ENCODE results near the gene RAB37.

DNA sequence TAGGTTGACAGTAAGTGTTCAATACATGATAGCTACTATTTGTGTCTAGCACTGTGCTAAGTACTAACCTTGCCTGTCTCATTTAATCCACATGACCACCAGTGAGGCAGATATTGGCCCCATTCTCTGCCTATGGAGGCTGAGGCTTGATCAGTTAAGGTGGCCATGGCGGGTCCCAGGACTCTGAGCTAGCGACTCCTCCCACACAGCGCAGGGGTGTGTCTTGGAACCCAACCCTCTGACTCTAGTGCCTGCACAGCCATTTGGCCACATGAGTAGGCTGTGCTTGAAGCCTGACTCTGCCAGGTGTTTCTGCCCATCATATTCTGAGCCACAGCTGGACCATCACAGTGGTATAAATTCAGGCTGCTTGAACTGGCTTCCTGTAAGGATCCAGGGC is 17.8 kb downstream of the RAB37 start:
- TF ChIP-seq, protein P1, sequence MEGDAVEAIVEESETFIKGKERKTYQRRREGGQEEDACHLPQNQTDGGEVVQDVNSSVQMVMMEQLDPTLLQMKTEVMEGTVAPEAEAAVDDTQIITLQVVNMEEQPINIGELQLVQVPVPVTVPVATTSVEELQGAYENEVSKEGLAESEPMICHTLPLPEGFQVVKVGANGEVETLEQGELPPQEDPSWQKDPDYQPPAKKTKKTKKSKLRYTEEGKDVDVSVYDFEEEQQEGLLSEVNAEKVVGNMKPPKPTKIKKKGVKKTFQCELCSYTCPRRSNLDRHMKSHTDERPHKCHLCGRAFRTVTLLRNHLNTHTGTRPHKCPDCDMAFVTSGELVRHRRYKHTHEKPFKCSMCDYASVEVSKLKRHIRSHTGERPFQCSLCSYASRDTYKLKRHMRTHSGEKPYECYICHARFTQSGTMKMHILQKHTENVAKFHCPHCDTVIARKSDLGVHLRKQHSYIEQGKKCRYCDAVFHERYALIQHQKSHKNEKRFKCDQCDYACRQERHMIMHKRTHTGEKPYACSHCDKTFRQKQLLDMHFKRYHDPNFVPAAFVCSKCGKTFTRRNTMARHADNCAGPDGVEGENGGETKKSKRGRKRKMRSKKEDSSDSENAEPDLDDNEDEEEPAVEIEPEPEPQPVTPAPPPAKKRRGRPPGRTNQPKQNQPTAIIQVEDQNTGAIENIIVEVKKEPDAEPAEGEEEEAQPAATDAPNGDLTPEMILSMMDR (IDR thresholded peaks at IDR 0.05; ENCODE audit: poor library complexity, severe bottlenecking), result no peak
- TF ChIP-seq RAD21 (conservative IDR thresholded peaks at IDR 0.05) (no peak), POLR2AphosphoS5 (IDR thresholded peaks at IDR 0.05) (no peak), EZH2 (IDR thresholded peaks at IDR 0.05; ENCODE audit: borderline replicate concordance, insufficient read depth, low read length, poor library complexity, severe bottlenecking) (no peak), EP300 (conservative IDR thresholded peaks at IDR 0.05; ENCODE audit: poor library complexity, severe bottlenecking) (no peak), TAF1 (IDR thresholded peaks at IDR 0.05; ENCODE audit: low read depth) (no peak), SMC3 (conservative IDR thresholded peaks at IDR 0.05; ENCODE audit: poor library complexity) (no peak), MXI1 (conservative IDR thresholded peaks at IDR 0.05; ENCODE audit: poor library complexity, severe bottlenecking) (no peak)
- TF ChIP-seq, protein P2, sequence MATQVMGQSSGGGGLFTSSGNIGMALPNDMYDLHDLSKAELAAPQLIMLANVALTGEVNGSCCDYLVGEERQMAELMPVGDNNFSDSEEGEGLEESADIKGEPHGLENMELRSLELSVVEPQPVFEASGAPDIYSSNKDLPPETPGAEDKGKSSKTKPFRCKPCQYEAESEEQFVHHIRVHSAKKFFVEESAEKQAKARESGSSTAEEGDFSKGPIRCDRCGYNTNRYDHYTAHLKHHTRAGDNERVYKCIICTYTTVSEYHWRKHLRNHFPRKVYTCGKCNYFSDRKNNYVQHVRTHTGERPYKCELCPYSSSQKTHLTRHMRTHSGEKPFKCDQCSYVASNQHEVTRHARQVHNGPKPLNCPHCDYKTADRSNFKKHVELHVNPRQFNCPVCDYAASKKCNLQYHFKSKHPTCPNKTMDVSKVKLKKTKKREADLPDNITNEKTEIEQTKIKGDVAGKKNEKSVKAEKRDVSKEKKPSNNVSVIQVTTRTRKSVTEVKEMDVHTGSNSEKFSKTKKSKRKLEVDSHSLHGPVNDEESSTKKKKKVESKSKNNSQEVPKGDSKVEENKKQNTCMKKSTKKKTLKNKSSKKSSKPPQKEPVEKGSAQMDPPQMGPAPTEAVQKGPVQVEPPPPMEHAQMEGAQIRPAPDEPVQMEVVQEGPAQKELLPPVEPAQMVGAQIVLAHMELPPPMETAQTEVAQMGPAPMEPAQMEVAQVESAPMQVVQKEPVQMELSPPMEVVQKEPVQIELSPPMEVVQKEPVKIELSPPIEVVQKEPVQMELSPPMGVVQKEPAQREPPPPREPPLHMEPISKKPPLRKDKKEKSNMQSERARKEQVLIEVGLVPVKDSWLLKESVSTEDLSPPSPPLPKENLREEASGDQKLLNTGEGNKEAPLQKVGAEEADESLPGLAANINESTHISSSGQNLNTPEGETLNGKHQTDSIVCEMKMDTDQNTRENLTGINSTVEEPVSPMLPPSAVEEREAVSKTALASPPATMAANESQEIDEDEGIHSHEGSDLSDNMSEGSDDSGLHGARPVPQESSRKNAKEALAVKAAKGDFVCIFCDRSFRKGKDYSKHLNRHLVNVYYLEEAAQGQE (IDR thresholded peaks at IDR 0.05; ENCODE audit: borderline replicate concordance), result no peak
